KMS-11 (cell line): ENCODE measurements around the gene DNMT3L.

Experiments
- H2AFZ ChIP-seq: fragments of 200-600 bp; sonication (generic); 2 replicates; pipeline ENCODE4 v1.6.1; 2016; ENCODE audit warnings: antibody characterized with exemption, mixed run types, low read depth
- H3K27ac ChIP-seq: fragments of 200-600 bp; sonication (generic); 2 replicates; pipeline ENCODE4 v1.6.1; 2016; ENCODE audit warnings: mild to moderate bottlenecking, mixed run types
- H3K27me3 ChIP-seq: fragments of 200-600 bp; sonication (generic); 2 replicates; pipeline ENCODE4 v1.6.1; 2017; ENCODE audit warnings: mild to moderate bottlenecking, low read depth, mixed run types, moderate library complexity; ENCODE audit not compliant: insufficient read depth
- H3K36me3 ChIP-seq: fragments of 200-600 bp; sonication (generic); 2 replicates; pipeline ENCODE4 v1.6.1; 2017; ENCODE audit warnings: mild to moderate bottlenecking, mixed run types; ENCODE audit not compliant: insufficient read depth
- H3K4me1 ChIP-seq: fragments of 200-600 bp; sonication (generic); 2 replicates; pipeline ENCODE4 v1.6.1; 2016; ENCODE audit warnings: mild to moderate bottlenecking, low read depth, mixed run types; ENCODE audit not compliant: poor library complexity, severe bottlenecking
- H3K4me2 ChIP-seq: fragments of 200-600 bp; sonication (generic); 2 replicates; pipeline ENCODE4 v1.7.0; 2016; ENCODE audit warnings: mild to moderate bottlenecking, mixed run types
- H3K4me3 ChIP-seq: fragments of 200-600 bp; sonication (generic); IDR thresholded peaks from 2 replicates; pipeline ENCODE4 v1.6.1; 2017; ENCODE audit warnings: low read depth, low read length, mixed read lengths; ENCODE audit not compliant: insufficient read depth
- H3K79me2 ChIP-seq: fragments of 200-600 bp; sonication (generic); 2 replicates; pipeline ENCODE4 v1.6.1; 2016; ENCODE audit warnings: low read depth, mixed run types; ENCODE audit not compliant: insufficient read depth
- H3K9ac ChIP-seq: fragments of 200-600 bp; sonication (generic); 2 replicates; pipeline ENCODE4 v1.6.1; 2016; ENCODE audit warnings: mild to moderate bottlenecking, mixed run types
- H4K20me1 ChIP-seq: fragments of 200-600 bp; sonication (generic); 2 replicates; pipeline ENCODE4 v1.6.1; 2016; ENCODE audit warnings: mild to moderate bottlenecking, mixed run types; ENCODE audit not compliant: insufficient read depth
- TF ChIP-seq, protein P1 (sequence below): fragments of 200-600 bp; sonication (generic); conservative IDR thresholded peaks from 2 replicates; pipeline ENCODE4 v1.6.1; 2017; ENCODE audit warnings: low read depth, mild to moderate bottlenecking, antibody characterized with exemption, low read length, moderate library complexity, mixed read lengths

DNMT3L gene

DNA sequence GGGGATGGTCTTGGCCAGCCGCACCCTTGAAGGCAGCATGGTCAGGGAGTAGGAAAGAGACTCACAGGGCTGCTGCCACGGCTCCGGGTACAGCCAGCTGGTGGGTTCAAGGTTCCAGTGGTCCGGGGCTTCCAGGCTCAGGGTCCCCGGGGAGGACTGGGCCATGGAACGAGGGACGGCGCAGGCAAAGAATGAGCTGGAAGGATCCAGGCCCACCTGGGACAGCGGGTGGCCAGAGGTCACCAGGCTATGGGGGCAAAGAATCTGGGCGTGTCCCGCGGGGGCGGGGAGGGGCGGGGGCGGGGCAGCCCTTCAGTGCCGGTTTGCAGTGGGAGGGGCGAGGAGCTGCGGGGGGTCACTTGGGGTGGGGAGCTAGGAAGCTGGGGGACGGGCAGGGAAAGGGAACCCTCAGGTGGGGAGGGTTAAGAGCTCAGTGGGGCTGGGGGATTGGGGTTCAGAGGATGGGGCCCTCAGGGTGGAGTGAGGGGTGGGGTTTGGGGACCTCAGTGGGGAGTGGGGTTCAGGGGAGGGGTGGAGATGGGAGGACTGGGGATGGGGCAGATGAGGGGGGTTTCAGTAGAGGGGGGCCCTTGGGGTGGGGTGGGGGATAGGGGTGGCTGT, at the start of gene DNMT3L:
DNMT3L (minus strand) TSS at position 223 of the 621 bp plus-strand sequence. CDS start 638 bp downstream, outside the sequence.
- no peak within 1 kb of the TSS for H3K9ac ChIP-seq
- H2AFZ ChIP-seq, result no peak within 1 kb of the TSS
- H3K36me3 ChIP-seq, result no peaks in the 10 kb centered on the region
- H4K20me1 ChIP-seq, result no peaks in the 10 kb centered on the region
- TF ChIP-seq, protein P1, sequence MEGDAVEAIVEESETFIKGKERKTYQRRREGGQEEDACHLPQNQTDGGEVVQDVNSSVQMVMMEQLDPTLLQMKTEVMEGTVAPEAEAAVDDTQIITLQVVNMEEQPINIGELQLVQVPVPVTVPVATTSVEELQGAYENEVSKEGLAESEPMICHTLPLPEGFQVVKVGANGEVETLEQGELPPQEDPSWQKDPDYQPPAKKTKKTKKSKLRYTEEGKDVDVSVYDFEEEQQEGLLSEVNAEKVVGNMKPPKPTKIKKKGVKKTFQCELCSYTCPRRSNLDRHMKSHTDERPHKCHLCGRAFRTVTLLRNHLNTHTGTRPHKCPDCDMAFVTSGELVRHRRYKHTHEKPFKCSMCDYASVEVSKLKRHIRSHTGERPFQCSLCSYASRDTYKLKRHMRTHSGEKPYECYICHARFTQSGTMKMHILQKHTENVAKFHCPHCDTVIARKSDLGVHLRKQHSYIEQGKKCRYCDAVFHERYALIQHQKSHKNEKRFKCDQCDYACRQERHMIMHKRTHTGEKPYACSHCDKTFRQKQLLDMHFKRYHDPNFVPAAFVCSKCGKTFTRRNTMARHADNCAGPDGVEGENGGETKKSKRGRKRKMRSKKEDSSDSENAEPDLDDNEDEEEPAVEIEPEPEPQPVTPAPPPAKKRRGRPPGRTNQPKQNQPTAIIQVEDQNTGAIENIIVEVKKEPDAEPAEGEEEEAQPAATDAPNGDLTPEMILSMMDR, result no peak
- H3K27ac ChIP-seq, result no peak within 1 kb of the TSS
- H3K27me3 ChIP-seq, result peaks cover 57% of the 10 kb centered on the region
- no peak within 1 kb of the TSS for H3K4me3 ChIP-seq
- no peak within 1 kb of the TSS for H3K4me2 ChIP-seq
- no peaks in the 10 kb centered on the region for H3K4me1 ChIP-seq
- H3K79me2 ChIP-seq, result no peaks in the 10 kb centered on the region

DNA sequence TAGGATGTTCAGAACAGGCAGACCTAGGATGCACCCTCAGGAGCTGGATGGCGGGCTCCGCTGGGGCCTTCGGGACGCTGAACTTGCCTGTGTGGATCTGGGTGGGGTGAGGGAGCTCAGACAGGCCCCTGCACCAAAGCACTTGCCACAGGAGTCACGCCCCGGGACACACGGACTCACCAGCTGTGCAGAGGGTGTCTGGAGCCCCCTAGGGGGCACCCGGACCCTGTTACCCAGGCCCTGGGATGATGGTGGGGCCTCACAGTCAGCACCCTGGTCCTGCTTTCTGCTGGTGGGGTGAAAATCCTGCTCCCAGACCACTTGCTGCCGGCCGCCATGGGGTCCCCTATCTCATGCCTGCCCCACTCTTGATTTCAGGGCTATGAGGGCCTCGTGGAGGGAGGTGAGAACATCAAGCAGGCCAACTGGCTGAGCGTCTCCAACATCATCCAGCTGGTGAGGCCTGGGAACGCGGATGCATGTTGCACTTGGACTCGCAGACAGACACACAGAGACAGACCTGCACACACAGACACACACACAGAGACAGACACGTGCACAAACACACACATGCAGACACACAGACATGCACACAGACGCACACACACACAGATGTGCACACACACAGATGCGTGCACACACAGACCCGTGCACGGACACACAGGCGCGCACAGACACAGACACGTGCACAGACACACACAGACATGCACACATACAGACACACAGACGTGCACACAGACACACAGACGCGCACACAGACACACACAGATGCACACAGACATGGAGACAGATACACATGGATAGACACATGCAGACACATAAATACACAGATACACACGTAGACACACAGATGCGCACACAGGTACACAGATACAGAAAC, 49.2 kb upstream of the DNMT3L start:
- no peaks in the 10 kb centered on the region for H3K36me3 ChIP-seq
- TF ChIP-seq, protein P1, result no peak
- H3K4me3 ChIP-seq, result no peak overlapping the region
- H3K4me1 ChIP-seq, result no peaks in the 10 kb centered on the region
- H2AFZ ChIP-seq, result no peak overlapping the region
- H3K79me2 ChIP-seq, result peaks cover 17% of the 10 kb centered on the region; the same call in 1 of the 2 replicates
- no peaks in the 10 kb centered on the region for H3K27me3 ChIP-seq
- no peak overlapping the region for H3K27ac ChIP-seq
- H3K9ac ChIP-seq, result no peak overlapping the region
- H3K4me2 ChIP-seq, result no peak overlapping the region
- H4K20me1 ChIP-seq, result no peaks in the 10 kb centered on the region

DNA sequence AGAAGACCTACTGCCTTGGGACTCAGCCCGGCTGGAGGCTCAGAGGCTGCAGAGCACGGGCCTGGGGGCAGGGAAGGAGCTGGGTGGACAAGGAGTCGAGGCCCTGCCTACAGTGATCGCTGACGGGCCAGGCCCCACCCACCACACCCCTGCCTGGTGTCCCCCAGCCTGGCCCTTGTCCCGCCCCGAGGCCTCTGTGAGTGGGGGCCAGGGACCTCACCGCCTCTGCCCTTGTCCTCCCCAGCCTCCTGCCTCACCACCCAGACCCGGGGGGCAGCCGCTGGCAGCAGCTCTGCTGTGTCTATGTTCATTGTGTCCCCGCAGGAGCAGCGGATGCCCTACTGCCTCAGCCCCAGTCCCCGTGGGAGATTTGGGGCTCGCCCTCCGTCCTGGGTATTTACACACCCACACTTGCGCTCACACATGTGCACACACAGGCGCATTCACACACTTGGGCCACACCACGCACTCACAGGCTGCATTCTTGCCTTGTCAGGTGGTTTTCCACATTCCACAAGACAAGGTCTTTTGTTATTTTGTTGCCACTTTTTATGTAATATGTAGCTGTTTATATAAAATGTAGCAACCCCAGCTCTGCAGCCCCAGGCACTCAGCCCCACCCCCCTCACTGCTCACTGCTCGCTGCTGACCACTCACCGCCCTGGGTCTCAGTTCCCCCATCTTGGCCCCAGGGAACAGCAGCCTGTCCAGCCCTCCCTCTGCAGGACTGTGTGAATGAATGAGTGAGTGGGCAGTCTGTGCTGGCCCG, 45.4 kb upstream of the DNMT3L start:
- no peak overlapping the region for H2AFZ ChIP-seq
- peaks cover 41% of the 10 kb centered on the region; the same call in 1 of the 2 replicates for H3K79me2 ChIP-seq
- peaks cover 5% of the 10 kb centered on the region for H3K4me1 ChIP-seq
- no peak overlapping the region for H3K4me2 ChIP-seq
- TF ChIP-seq, protein P1, result no peak
- H3K27me3 ChIP-seq, result no peaks in the 10 kb centered on the region
- no peaks in the 10 kb centered on the region for H3K36me3 ChIP-seq
- H3K9ac ChIP-seq, result no peak overlapping the region
- no peak overlapping the region for H3K4me3 ChIP-seq
- no peaks in the 10 kb centered on the region for H4K20me1 ChIP-seq
- no peak overlapping the region for H3K27ac ChIP-seq

DNA sequence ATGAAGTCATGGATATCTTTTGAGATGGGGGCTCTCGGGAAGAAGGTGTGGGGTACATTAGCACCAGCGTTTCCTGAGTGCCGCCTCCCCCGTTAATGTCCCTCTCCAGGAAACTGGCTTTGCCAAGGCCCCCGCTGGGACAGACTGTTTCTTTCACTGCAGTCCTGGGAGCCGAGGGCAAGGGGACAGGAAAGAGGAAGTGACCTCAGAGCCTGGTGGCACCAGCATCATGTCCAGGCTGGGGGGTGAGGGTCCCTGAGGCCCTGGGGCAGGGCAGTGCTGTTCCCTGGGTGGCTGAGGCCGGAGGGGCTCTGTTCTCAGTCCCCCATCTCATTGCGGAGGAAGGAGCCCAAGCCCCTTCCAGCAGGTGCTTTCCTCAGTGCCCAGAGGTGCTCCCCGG, 44.0 kb upstream of the DNMT3L start:
- peaks cover 16% of the 10 kb centered on the region for H3K4me1 ChIP-seq
- peaks cover 56% of the 10 kb centered on the region for H3K79me2 ChIP-seq
- no peak overlapping the region for H3K27ac ChIP-seq
- H3K4me2 ChIP-seq, result no peak overlapping the region
- TF ChIP-seq, protein P1, result no peak
- no peaks in the 10 kb centered on the region for H4K20me1 ChIP-seq
- no peak overlapping the region for H3K9ac ChIP-seq
- H3K36me3 ChIP-seq, result no peaks in the 10 kb centered on the region
- no peak overlapping the region for H3K4me3 ChIP-seq
- no peak overlapping the region for H2AFZ ChIP-seq
- H3K27me3 ChIP-seq, result no peaks in the 10 kb centered on the region
